H9 (cell line): ENCODE data around the gene CMPK2. TPM values are rescaled to one million over a fixed set of nuclear protein-coding genes. Genes with fewer than 3 reads are reported as not detected.

Experiments
- DNase-seq: peaks from one replicate; pipeline ENCODE4 v3.0.0-alpha.2; 2017
- H2AFZ ChIP-seq: one replicate; pipeline ENCODE4 v1.6.1; 2013; ENCODE audit warnings: mild to moderate bottlenecking, low read length, control low read depth, moderate library complexity
- H2AK5ac ChIP-seq: 2 replicates; pipeline ENCODE4 v1.6.1; 2013; ENCODE audit warnings: low read length, control low read depth, mixed read lengths; ENCODE audit not compliant: insufficient read length
- H2BK120ac ChIP-seq: one replicate; pipeline ENCODE4 v1.6.1; 2013; ENCODE audit warnings: low read depth, mild to moderate bottlenecking, low read length, control low read depth, inconsistent platforms; ENCODE audit not compliant: poor library complexity, severe bottlenecking
- H2BK12ac ChIP-seq: 2 replicates; pipeline ENCODE4 v1.6.1; 2013; ENCODE audit warnings: low read length, control low read depth, mixed read lengths, low read depth; ENCODE audit not compliant: insufficient read length
- H2BK15ac ChIP-seq: 2 replicates; pipeline ENCODE4 v1.6.1; 2013; ENCODE audit warnings: low read depth, low read length, control low read depth
- H2BK20ac ChIP-seq: one replicate; pipeline ENCODE4 v1.6.1; 2013; ENCODE audit warnings: low read depth, mild to moderate bottlenecking, low read length, control low read depth, inconsistent platforms; ENCODE audit not compliant: poor library complexity, severe bottlenecking
- H2BK5ac ChIP-seq: 2 replicates; pipeline ENCODE4 v1.6.1; 2013; ENCODE audit warnings: low read length, control low read depth, mixed read lengths; ENCODE audit not compliant: insufficient read length
- H3K14ac ChIP-seq: 2 replicates; pipeline ENCODE4 v1.6.1; 2013; ENCODE audit warnings: low read length, control low read depth; ENCODE audit not compliant: insufficient read depth
- H3K18ac ChIP-seq: 2 replicates; pipeline ENCODE4 v1.6.1; 2013; ENCODE audit warnings: low read depth, mild to moderate bottlenecking, mixed read lengths, low read length, control low read depth; ENCODE audit not compliant: insufficient read length
- H3K23ac ChIP-seq: 2 replicates; pipeline ENCODE4 v1.6.1; 2013; ENCODE audit warnings: low read length, control low read depth, mixed read lengths, low read depth; ENCODE audit not compliant: insufficient read length
- H3K23me2 ChIP-seq: 2 replicates; pipeline ENCODE4 v1.6.1; 2013; ENCODE audit warnings: low read depth, mild to moderate bottlenecking, mixed read lengths, low read length, control low read depth; ENCODE audit not compliant: insufficient read length, poor library complexity, severe bottlenecking
- H3K27ac ChIP-seq: 2 replicates; pipeline ENCODE4 v1.5.1; 2013; ENCODE audit warnings: low read length, control low read depth, mixed read lengths, low read depth; ENCODE audit not compliant: insufficient read length
- H3K27me3 ChIP-seq: 2 replicates; pipeline ENCODE4 v1.6.1; 2013; ENCODE audit warnings: low read length, control low read depth, inconsistent platforms; ENCODE audit not compliant: insufficient read depth
- H3K4ac ChIP-seq: 2 replicates; pipeline ENCODE4 v1.6.1; 2013; ENCODE audit warnings: low read depth, mild to moderate bottlenecking, control low read depth, inconsistent platforms, low read length, moderate library complexity
- H3K4me1 ChIP-seq: 2 replicates; pipeline ENCODE4 v1.6.1; 2013; ENCODE audit warnings: low read length, control low read depth, inconsistent platforms; ENCODE audit not compliant: insufficient read depth
- H3K4me2 ChIP-seq: 2 replicates; pipeline ENCODE4 v1.6.1; 2013; ENCODE audit warnings: low read length, control low read depth, mixed read lengths; ENCODE audit not compliant: insufficient read length, insufficient read depth
- H3K56ac ChIP-seq: 2 replicates; pipeline ENCODE4 v1.6.1; 2013; ENCODE audit warnings: low read depth, mild to moderate bottlenecking, mixed read lengths, low read length, control low read depth; ENCODE audit not compliant: insufficient read length
- H3K79me1 ChIP-seq: 2 replicates; pipeline ENCODE4 v1.6.1; 2013; ENCODE audit warnings: low read depth, mild to moderate bottlenecking, moderate library complexity, low read length, control low read depth, inconsistent platforms; ENCODE audit not compliant: insufficient read depth, poor library complexity, severe bottlenecking
- H3K79me2 ChIP-seq: 2 replicates; pipeline ENCODE4 v1.6.1; 2013; ENCODE audit warnings: low read length, control low read depth, inconsistent platforms; ENCODE audit not compliant: insufficient read depth
- H3K9ac ChIP-seq: 2 replicates; pipeline ENCODE4 v1.6.1; 2013; ENCODE audit warnings: low read length, control low read depth, mixed read lengths; ENCODE audit not compliant: insufficient read length; ENCODE audit errors: extremely low read depth
- H3K9me3 ChIP-seq: one replicate; pipeline ENCODE4 v1.6.1; 2013; ENCODE audit warnings: low read depth, low read length, inconsistent platforms; ENCODE audit not compliant: control insufficient read depth
- H3T11ph ChIP-seq: one replicate; pipeline ENCODE4 v1.6.1; 2013; ENCODE audit warnings: mild to moderate bottlenecking, low read length, control low read depth, inconsistent platforms
- H4K20me1 ChIP-seq: one replicate; pipeline ENCODE4 v1.6.1; 2013; ENCODE audit not compliant: control insufficient read depth, insufficient read length, insufficient read depth
- H4K5ac ChIP-seq: 2 replicates; pipeline ENCODE4 v1.6.1; 2013; ENCODE audit warnings: low read depth, mild to moderate bottlenecking, mixed read lengths, low read length, control low read depth; ENCODE audit not compliant: insufficient read length
- H4K8ac ChIP-seq: replicated peaks from 2 replicates; pipeline ENCODE4 v1.6.1; 2013; ENCODE audit warnings: low read length, control low read depth, mixed read lengths, low read depth; ENCODE audit not compliant: insufficient read length
- H4K91ac ChIP-seq: 2 replicates; pipeline ENCODE4 v1.6.1; 2013; ENCODE audit warnings: low read depth, mild to moderate bottlenecking, moderate library complexity, mixed read lengths, low read length, control low read depth; ENCODE audit not compliant: insufficient read length
- H3K27ac Mint-ChIP-seq, 3 experiments: 2 replicates in 2 of 3; 3 replicates in 1 of 3; pipeline ENCODE4 v1.8.0; 2020 to 2021; ENCODE audit warnings: mixed read lengths in 3 of 3, mild to moderate bottlenecking in 1 of 3, moderate library complexity in 1 of 3
- H3K27me3 Mint-ChIP-seq: 2 replicates; pipeline ENCODE4 v1.8.0; 2021; ENCODE audit warnings: low read depth, mild to moderate bottlenecking, moderate library complexity, mixed read lengths
- H3K36me3 Mint-ChIP-seq, 3 experiments: 2 replicates in 2 of 3; 3 replicates in 1 of 3; pipeline ENCODE4 v1.8.0; 2020 to 2021; ENCODE audit warnings: low read depth in 3 of 3, mixed read lengths in 3 of 3; ENCODE audit not compliant: insufficient read depth in 1 of 3
- H3K4me1 Mint-ChIP-seq, 2 experiments: 2 replicates each; pipeline ENCODE4 v1.8.0; 2020; ENCODE audit warnings: mixed read lengths in 2 of 2
- H3K4me3 Mint-ChIP-seq, 2 experiments: 2 replicates in 1 of 2; 3 replicates in 1 of 2; pipeline ENCODE4 v1.8.0; 2020 to 2021; ENCODE audit warnings: mild to moderate bottlenecking in 2 of 2, mixed read lengths in 2 of 2, moderate library complexity in 1 of 2
- H3K9me3 Mint-ChIP-seq, 2 experiments: 2 replicates in 1 of 2; 3 replicates in 1 of 2; pipeline ENCODE4 v1.8.0; 2020; ENCODE audit warnings: mild to moderate bottlenecking in 2 of 2, mixed read lengths in 2 of 2, moderate library complexity in 1 of 2
- CTCF ChIP-seq: fragments of 200-600 bp; sonication (generic); conservative IDR thresholded peaks from 3 replicates; pipeline ENCODE4 v1.8.0; 2021; ENCODE audit warnings: antibody characterized with exemption, mild to moderate bottlenecking
- WGBS: extraction: QIAGEN DNeasy Blood & Tissue Kit; methylation state at CpG from one replicate; pipeline ENCODE4 v1.1.7; 2013; ENCODE audit warnings: missing lambda C conversion rate, low lambda C conversion rate, mixed read lengths; ENCODE audit not compliant: insufficient read length; ENCODE audit errors: extremely low coverage; 5-methylcytosine and 5-hydroxymethylcytosine counted together
- total RNA-seq: library from RNA; stranded (reverse); gene quantifications from 2 replicates; pipeline ENCODE4 v1.2.1, GENCODE V29; 2021

CMPK2 gene
- total RNA-seq, 1 experiment from 2014 or later, result 0.90 TPM

GRCh38 chr2:6852195-6852594 is 13.5 kb downstream of the CMPK2 start:
- Histone ChIP-seq H4K20me1 (no peaks in the 10 kb centered on the region), H3K27ac (no peak overlapping the region), H3K14ac (no peak overlapping the region), H2AFZ (no peak overlapping the region), H3K18ac (no peak overlapping the region), H4K91ac (no peak overlapping the region), H3K9ac (no peak overlapping the region), H3K23me2 (no peaks in the 10 kb centered on the region), H3K27me3 (no peaks in the 10 kb centered on the region), H3K4me1 (no peaks in the 10 kb centered on the region), H3K23ac (no peak overlapping the region), H3K79me1 (no peaks in the 10 kb centered on the region), H3T11ph (no peak overlapping the region), H2BK20ac (no peak overlapping the region), H3K56ac (no peak overlapping the region), H3K79me2 (no peaks in the 10 kb centered on the region; the same call in 1 of the 2 replicates), H2BK5ac (no peak overlapping the region), H2BK120ac (no peak overlapping the region), H2BK12ac (no peak overlapping the region), H2BK15ac (no peak overlapping the region), H4K5ac (no peak overlapping the region), H3K4me2 (no peak overlapping the region), H3K9me3 (peaks cover 5% of the 10 kb centered on the region), H4K8ac (no peak overlapping the region), H3K4ac (no peak overlapping the region), H2AK5ac (no peak overlapping the region)
- Mint-ChIP-seq H3K27ac (no peak overlapping the region), H3K9me3 (peaks cover 18 to 29% of the 10 kb centered on the region in 2 experiments), H3K4me1 (no peaks in the 10 kb centered on the region), H3K4me3 (no peak overlapping the region), H3K36me3 (peaks cover 2 to 14% (median 11%) of the 10 kb centered on the region in 3 experiments; a peak in 6 of 7 replicates), H3K27me3 (peaks cover 2% of the 10 kb centered on the region)
- WGBS, result no CpG with 5 or more reads among the region's 2 CpGs
- no peak for DNase-seq
- TF ChIP-seq CTCF, result no peak
